OCI-LY7 (cell line): ENCODE data around the gene KRT31. TPM values are rescaled to one million over a fixed set of nuclear protein-coding genes. Genes with fewer than 3 reads are reported as not detected.

Experiments used
- BruUV-seq: library from RNA; stranded (reverse); fragments of 400-500 nt; replicated peaks from 2 replicates; lab custom pipeline; 2021; lab: Mats Ljungman, UMichigan
- CTCF ChIA-PET: fragments of 300-600 bp; sonication (Branson Sonifier 250); formaldehyde crosslinking; loops from one replicate; lab custom pipeline; 2022; ENCODE audit warnings: antibody characterized with exemption; ENCODE audit not compliant: unreplicated experiment; lab: Charles Lee
- POLR2A ChIA-PET: fragments of 300-600 bp; sonication (Branson Sonifier 250); formaldehyde crosslinking; loops from one replicate; lab custom pipeline; 2022; ENCODE audit warnings: antibody characterized with exemption; lab: Charles Lee
- DNase-seq: peaks from one replicate; pipeline ENCODE4 v3.0.0-alpha.2; 2015; ENCODE audit warnings: low spot score
- H2AFZ ChIP-seq: fragments of 200-600 bp; sonication (generic), shearing (Covaris generic); 2 replicates; pipeline ENCODE4 v1.6.1; 2014; ENCODE audit warnings: mild to moderate bottlenecking, antibody characterized with exemption, low read length, moderate library complexity
- H3K27ac ChIP-seq: fragments of 200-600 bp; sonication (generic); 2 replicates; pipeline ENCODE4 v1.5.1; 2014; ENCODE audit warnings: mixed run types, low read depth, mild to moderate bottlenecking, moderate library complexity, low read length, inconsistent platforms; ENCODE audit not compliant: poor library complexity, severe bottlenecking
- H3K36me3 ChIP-seq: fragments of 200-600 bp; sonication (generic); 2 replicates; pipeline ENCODE4 v1.6.1; 2014; ENCODE audit warnings: mild to moderate bottlenecking, antibody characterized with exemption, low read length, moderate library complexity, mixed read lengths; ENCODE audit not compliant: insufficient read depth
- H3K4me1 ChIP-seq: fragments of 200-600 bp; sonication (generic); 2 replicates; pipeline ENCODE4 v1.5.1; 2014; ENCODE audit warnings: mild to moderate bottlenecking, low read length; ENCODE audit not compliant: insufficient read depth, poor library complexity, severe bottlenecking
- H3K4me2 ChIP-seq: fragments of 200-600 bp; sonication (generic); 2 replicates; pipeline ENCODE4 v1.6.1; 2014; ENCODE audit warnings: mild to moderate bottlenecking, low read length
- H3K4me3 ChIP-seq: fragments of 200-600 bp; sonication (generic); 2 replicates; pipeline ENCODE4 v1.5.1; 2014; ENCODE audit warnings: mild to moderate bottlenecking, low read depth, low read length; ENCODE audit not compliant: poor library complexity, severe bottlenecking
- H3K79me2 ChIP-seq: fragments of 200-600 bp; sonication (generic); 2 replicates; pipeline ENCODE4 v1.6.1; 2016; ENCODE audit warnings: low read depth, mild to moderate bottlenecking, low read length, moderate library complexity, mixed read lengths; ENCODE audit not compliant: insufficient read depth
- H3K9me2 ChIP-seq: fragments of 200-600 bp; sonication (generic); 2 replicates; pipeline ENCODE4 v1.6.1; 2016; ENCODE audit warnings: mild to moderate bottlenecking, low read length, mixed read lengths; ENCODE audit not compliant: insufficient read depth
- H3K9me3 ChIP-seq: fragments of 200-600 bp; sonication (generic); 2 replicates; pipeline ENCODE4 v1.6.1; 2014; ENCODE audit warnings: mild to moderate bottlenecking, mixed run types, low read length, mixed read lengths
- H4K20me1 ChIP-seq: fragments of 200-600 bp; sonication (generic); 2 replicates; pipeline ENCODE4 v1.6.1; 2014; ENCODE audit warnings: mild to moderate bottlenecking, antibody characterized with exemption, low read length, moderate library complexity, mixed read lengths; ENCODE audit not compliant: insufficient read depth
- CTCF ChIP-seq: fragments of 200-600 bp; sonication (generic); conservative IDR thresholded peaks from 2 replicates; pipeline ENCODE4 v1.5.1; 2014; ENCODE audit warnings: mild to moderate bottlenecking, antibody characterized with exemption, low read length, moderate library complexity, mixed read lengths
- EZH2phosphoT487 ChIP-seq: fragments of 200-600 bp; sonication (generic); IDR thresholded peaks from 2 replicates; pipeline ENCODE4 v1.6.1; 2018; ENCODE audit warnings: low read depth, borderline replicate concordance, mild to moderate bottlenecking, mixed run types, antibody characterized with exemption, low read length, moderate library complexity, mixed read lengths
- intact Hi-C: fragments of 100-400 bp; cut with micrococcal nuclease; formaldehyde crosslinking; loops from one replicate; pipeline ENCODE4 v1.10.0; 2022; ENCODE audit not compliant: unreplicated experiment
- total RNA-seq, 2 experiments: library from RNA; depleted of rRNA in 1 of 2; stranded (reverse); fragments of >200 nt in 1 of 2; shearing (Covaris generic) in 1 of 2; gene quantifications; 2 replicates each; pipeline ENCODE4 v1.2.3, GENCODE V29; 2014 to 2022

KRT31 gene
- total RNA-seq, 2 experiments from 2014 or later, result not detected

GRCh38 chr17:41444186-41444585 lies 46.8 kb upstream of the KRT31 start:
- Histone ChIP-seq H3K79me2 (no peaks in the 10 kb centered on the region), H2AFZ (no peak overlapping the region), H3K4me3 (no peak overlapping the region), H3K4me2 (no peak overlapping the region), H3K9me3 (no peaks in the 10 kb centered on the region), H3K9me2 (no peaks in the 10 kb centered on the region), H4K20me1 (no peaks in the 10 kb centered on the region), H3K4me1 (no peaks in the 10 kb centered on the region), H3K27ac (no peak overlapping the region), H3K36me3 (no peaks in the 10 kb centered on the region)
- intact Hi-C loops, result no loop called here
- CTCF ChIA-PET, result no interaction called here
- TF ChIP-seq EZH2phosphoT487, result no peak
- TF ChIP-seq CTCF, result no peak
- BruUV-seq, result no TSS peak
- no peak for DNase-seq
- POLR2A ChIA-PET, result no interaction called here

- Histone ChIP-seq H3K79me2 (no peaks in the 10 kb centered on the region), H3K4me2 (no peak overlapping the region), H4K20me1 (no peaks in the 10 kb centered on the region), H2AFZ (no peak overlapping the region), H3K9me2 (no peaks in the 10 kb centered on the region), H3K4me3 (no peak overlapping the region), H3K36me3 (no peaks in the 10 kb centered on the region), H3K9me3 (no peaks in the 10 kb centered on the region), H3K27ac (no peak overlapping the region), H3K4me1 (no peaks in the 10 kb centered on the region)
- DNase-seq, result no peak
- no TSS peak for BruUV-seq
- CTCF ChIA-PET, result no interaction called here
- intact Hi-C loops, result no loop called here
- POLR2A ChIA-PET, result no interaction called here
- TF ChIP-seq EZH2phosphoT487 (no peak), CTCF (no peak)
Measured at GRCh38 chr17:41442739-41443138, 45.3 kb upstream of the KRT31 start.

- no peak for TF ChIP-seq EZH2phosphoT487
- CTCF ChIA-PET, result no interaction called here
- POLR2A ChIA-PET, result no interaction called here
- Histone ChIP-seq H3K4me1 (no peaks in the 10 kb centered on the region), H3K79me2 (no peaks in the 10 kb centered on the region), H3K9me2 (no peaks in the 10 kb centered on the region), H3K4me3 (no peak within 1 kb of the TSS), H2AFZ (no peak within 1 kb of the TSS), H3K27ac (no peak within 1 kb of the TSS), H3K9me3 (no peaks in the 10 kb centered on the region), H3K4me2 (no peak within 1 kb of the TSS), H4K20me1 (no peaks in the 10 kb centered on the region), H3K36me3 (no peaks in the 10 kb centered on the region)
- no peak for DNase-seq
- BruUV-seq, result no TSS peak
- intact Hi-C loops, result no loop called here
Measured at GRCh38 chr17:41440531-41441033, 43.2 kb upstream of the KRT31 start, which contains the start of gene KRT38. KRT38 (minus strand) TSS chr17:41440983; CDS start chr17:41440921, 62 bp downstream.
